Endometrial microvascular endothelial cells (primary cell): ENCODE results near the gene NTHL1. TPM values are rescaled to one million over a fixed set of nuclear protein-coding genes. Genes with fewer than 3 reads are reported as not detected.

Experiments
- in situ Hi-C: cut with HindIII; loops from 2 replicates; pipeline ENCODE4 v1.10.0; 2017; ENCODE audit warnings: low sequenced_read_pairs, low pct_unique_long_range_greater_than_20kb; ENCODE audit errors: inconsistent ontology term
- total RNA-seq: library from RNA; depleted of rRNA; stranded (reverse); fragments of >200 nt; gene quantifications from one replicate; pipeline ENCODE4 v1.2.3, GENCODE V29; 2015; ENCODE audit errors: inconsistent ontology term

The NTHL1 gene
- total RNA-seq, 1 donor from 2014 or later, result 38.8 TPM

DNA sequence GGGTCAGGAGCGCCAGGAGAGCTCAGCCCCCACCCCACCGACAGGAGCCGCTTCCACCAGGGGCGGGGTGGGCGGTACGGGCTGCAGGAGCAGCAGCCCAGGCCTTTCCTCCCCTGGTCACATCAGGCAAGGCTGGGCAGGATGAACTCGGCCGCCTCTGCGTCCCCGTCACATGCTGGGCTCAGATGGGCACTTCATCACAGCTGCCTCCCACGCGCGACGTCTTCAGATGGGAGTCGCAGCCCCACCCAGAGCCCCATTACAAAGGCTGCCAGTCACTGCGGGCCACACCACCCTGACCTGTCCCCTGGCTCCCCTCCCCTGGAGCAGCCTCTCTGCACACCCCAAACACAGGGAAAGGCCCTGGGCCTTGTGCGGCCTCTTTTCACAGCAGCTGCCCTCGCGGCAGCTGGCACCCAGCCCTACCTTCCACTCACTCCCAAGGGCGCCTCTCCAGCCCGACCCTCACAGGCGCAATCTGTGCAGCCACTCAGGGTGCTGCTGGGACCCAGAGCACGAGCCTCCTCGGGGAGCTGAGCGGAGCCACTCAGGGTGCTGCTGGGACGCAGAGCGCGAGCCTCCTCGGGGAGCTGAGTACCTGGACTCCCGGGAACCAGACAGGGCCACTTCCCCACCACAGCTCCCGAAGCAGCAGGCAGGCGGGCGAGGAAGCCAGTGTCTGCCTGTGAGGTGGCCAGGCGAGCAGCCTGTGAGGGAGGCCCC, 42.7 kb downstream of the NTHL1 start:
- in situ Hi-C loops, result no loop called here

DNA sequence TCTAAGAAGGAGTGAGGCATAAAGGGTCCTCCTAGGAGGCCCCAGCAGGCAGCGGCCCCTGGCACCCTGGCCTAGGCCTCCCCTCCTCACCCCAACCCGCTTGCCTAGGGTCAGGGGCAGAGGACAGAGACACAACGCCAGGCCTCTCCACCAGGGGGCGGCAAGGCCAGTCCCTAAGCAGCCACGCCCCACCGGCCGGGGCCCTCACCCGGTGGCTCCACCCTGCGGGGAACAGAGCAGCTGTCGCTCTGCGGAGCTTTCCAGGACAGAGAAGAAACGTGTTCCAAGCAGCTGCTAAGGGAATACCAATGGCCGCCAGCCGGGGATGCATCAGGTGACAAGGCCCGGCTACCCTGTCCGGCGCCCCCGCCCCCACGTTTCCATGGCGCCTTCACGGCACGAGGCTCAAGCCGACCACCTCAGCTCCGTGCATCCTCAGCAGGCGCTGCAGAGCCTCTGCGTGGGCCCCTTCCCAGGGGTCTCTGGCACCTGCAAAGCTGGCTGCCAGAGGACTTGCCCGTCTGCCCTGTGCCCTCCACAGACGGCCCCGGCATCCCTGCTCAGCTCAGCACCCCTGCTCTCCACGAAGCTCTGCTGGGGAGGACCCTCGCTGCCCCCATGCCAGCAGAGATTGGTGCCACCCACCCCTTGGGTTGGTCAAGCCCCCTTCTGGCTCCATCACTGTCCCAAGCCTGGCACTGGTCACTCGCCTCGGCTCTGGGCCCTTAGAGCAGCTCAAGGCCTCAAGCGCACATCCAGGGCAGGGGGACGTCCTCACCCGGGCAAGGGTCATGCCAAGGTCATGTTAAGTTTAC, 43.6 kb downstream of the NTHL1 start:
- in situ Hi-C loops, result no loop called here

DNA sequence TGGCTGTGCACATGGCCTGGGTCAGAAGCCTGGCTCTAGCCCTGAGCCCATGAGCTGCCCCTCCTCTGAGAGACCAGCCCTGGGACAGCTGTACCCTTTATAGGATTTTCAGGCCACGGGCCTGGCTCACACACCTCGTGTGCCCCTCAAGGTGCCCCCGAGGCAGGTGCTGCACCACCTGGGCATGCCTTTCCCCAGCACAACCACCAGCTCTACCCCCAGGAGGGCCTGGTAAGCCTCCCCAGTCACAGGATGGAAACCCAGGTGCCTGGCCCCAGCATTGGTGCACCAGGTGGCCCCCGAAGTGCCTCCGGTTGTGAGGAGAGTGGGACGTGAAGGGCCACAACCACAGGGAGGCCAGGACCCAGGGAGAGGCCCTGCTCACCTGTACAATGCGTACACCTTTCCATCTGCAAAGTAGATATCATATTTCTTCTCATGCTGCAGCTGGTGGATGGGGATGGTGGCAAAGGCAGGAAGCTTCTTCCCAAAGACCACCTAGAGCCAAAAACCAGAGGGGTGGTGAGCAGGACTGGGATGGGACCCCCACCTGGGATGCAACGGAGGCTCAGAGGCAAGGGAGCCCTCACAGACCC, 44.3 kb downstream of the NTHL1 start:
- in situ Hi-C loops, result no loop called here

DNA sequence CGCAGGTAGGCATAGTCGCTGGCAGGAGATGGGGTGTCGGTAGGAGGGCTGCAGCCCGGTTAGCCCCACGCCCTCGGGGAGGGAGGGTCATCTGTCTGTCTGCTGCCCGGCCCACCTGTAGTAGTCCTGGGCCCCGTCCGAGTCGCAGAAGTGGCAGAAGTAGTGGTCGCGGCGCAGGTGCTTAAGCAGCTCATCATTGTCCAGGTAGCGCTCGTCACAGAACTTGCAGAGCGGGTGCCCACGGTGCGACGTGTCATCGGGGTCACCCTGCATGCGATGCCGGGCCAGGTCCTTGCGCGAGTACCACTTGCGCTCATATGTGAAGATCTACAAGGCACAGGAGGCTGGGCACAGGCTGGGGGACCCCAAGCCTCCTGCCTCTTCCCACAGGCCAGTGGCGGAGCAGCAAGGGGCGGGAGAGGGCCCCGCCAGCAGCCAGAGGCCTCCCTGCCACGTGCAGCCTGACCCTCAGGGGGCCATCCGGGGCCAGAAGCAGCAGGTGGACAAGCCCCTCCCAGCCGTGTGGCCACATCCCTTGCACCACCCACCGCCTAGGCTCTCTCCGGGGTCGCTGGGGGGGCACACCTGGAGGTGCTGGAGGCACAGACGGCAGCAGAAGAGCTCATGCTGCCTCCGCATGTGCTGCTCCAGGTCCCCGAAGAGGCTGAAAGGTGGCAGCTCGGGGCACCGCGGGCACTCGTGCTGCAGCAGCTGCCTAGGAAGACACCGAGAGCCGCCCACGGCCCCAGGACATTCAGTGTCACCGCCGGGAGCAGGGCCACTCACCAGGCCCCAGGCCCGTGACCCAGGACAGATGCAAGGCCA, 45.0 kb downstream of the NTHL1 start:
- in situ Hi-C loops, result no loop called here

DNA sequence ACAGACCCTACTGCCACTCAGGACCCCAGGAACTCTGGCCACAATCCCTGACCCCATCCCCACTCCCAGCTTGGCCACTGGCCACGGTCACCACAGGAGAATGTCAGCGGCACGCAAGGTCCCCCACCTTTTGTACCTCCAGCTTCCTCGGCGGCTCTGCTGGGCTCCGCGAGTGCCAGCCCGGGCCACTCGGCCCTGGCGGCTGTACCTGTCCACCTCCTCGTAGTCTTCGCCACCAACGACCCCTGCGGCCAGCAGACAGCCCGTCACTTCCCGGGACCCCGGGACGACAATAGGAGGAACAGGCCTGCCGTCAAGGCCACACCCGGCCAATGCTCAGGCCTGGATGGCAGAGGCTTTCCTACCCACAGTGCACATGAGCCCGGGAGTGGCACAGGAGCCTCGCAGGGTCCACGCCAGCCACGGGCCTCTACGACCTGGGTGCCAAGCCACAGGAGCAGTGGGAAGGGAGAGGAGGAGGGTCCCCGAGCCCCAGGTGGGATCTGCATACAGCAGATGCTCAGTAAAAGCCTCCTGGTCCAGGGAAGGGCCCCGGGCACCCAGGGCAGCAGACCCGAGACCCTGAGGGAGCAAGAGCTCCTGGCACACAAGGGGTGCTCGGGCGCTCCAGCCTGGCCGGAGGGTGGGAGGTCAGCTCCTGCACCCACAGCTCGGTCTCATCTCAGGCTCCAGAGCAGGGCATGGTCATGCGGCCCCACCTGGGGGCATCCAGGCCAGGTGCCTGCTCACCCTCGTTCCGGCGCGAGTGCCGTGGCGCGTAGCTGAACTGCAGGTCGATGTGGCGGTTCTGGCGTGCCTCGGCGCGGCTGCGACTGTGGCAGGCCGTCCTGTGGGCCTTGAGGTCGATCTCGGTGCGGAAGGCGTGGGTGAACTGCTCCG, 45.9 kb downstream of the NTHL1 start:
- in situ Hi-C loops, result no loop called here

DNA sequence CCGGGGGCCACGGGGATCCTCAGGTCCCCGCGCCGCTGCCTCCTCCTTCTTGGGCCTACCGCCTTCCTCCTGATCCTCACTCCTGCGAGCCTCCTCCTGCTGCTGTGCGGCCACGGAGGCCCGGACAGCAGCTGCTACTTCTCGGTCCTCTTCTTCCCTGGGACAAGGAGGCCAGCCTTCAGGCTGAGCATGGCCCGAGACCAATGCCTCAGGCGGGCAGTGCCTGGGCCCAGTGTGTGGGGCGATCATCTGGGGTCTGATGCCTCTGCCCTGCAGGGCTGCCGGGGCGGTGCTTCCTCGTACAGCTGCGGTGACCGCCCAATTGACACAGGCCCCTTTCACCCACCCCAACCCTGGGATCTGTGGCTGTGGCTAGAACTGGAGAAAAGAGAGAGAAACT, 46.6 kb downstream of the NTHL1 start:
- in situ Hi-C loops, result no loop called here

DNA sequence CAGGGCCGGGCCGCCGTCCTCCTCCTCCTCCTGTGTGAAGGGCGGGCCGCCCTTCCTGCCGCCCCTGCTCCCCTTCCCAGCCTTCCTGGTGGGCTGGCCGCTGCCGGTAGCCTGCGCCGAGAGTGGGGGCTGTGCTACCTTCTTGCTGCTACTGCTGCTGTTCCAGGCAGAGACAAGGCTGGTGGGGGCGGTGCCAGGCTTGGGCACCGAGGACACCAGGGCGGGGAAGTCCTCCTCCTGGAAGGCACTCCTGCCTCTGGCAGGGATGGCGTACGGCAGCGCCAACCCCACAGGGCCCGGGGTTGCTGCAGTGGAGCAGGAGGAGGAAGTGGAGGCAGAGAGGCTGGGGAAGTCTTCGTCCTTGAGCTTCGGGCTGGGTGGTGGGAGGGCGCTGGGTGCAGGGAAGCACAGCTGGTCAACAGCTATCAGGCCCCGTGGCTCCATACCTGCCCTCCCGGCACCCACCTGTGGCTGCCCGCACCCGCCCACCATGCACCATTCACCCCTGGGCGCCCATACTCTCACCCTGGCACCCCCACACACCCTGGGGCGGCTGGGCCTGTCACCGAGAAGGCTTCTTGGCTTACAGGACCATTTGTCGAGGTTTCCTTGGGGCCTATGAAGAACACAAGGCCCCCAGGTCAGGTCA, 47.6 kb downstream of the NTHL1 start:
- in situ Hi-C loops, result no loop called here

DNA sequence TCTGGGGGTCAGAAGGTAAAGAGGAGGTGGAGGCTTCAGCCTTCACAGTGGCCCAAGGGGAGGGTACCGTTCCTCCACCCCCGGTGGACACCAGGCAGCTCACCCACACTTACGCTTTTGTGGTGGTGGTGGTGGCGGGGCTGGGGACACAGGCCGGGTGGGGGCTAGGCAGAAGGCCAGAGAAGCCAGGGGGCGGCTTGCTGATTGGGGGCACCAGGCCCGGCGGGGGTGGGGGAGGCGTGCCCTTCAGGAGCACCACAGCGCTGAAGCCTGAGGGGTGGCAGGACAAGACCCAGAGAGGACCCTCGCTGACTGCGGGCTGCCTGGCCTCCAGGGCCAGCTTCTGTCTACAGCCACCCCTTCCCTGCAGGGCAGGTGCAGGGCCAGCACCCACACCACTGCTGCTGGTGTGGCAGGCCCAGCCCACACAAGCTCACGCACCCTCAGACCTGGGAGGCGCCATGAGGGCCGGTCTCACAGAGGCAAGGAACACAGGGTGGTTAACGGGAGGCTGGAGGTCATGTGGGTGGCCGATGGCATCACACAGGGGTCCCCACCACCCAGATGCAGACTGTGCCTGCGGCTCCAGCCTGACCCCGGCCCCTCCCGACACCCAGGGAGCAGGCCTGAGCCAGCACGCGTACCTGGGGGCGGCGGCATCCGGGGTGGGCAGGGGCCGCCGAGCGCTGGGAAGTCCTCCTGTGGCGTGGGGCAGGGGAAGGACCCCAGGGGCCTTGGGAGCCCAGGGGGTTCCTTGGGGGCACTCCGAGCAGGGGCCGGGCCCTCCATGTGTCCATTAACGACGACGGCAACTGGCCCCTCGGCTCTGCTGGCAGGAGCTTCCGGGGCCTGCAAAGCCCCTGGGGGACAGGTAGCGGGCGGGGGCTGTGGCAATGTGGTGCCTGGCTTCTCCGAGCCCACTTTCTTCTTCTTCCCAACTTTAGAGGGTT, 48.5 kb downstream of the NTHL1 start:
- in situ Hi-C loops, result no loop called here

DNA sequence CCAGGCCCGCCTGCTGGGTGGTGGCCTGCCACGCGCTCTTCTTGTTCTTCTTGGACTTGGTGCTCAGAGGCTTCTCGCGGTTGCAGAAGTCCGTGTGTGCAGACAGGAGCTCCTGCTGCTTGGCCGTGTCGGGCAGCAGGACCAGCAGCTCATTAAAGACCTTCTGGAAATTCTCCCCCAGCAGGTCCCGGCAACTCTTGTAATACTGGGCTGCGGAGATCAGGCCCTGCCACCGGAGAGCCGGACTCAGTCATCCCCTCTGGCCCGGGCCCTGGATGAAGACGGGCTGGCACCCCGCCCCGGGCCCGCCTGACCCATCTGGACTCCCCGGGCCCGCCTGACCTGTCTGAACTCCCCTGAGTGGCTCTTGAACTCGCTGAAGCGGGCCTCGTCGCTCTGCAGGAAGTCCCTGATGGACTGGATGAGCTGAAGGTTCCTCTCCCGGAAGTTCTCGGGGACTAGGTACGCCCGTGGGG, 49.2 kb downstream of the NTHL1 start:
- in situ Hi-C loops, result no loop called here

DNA sequence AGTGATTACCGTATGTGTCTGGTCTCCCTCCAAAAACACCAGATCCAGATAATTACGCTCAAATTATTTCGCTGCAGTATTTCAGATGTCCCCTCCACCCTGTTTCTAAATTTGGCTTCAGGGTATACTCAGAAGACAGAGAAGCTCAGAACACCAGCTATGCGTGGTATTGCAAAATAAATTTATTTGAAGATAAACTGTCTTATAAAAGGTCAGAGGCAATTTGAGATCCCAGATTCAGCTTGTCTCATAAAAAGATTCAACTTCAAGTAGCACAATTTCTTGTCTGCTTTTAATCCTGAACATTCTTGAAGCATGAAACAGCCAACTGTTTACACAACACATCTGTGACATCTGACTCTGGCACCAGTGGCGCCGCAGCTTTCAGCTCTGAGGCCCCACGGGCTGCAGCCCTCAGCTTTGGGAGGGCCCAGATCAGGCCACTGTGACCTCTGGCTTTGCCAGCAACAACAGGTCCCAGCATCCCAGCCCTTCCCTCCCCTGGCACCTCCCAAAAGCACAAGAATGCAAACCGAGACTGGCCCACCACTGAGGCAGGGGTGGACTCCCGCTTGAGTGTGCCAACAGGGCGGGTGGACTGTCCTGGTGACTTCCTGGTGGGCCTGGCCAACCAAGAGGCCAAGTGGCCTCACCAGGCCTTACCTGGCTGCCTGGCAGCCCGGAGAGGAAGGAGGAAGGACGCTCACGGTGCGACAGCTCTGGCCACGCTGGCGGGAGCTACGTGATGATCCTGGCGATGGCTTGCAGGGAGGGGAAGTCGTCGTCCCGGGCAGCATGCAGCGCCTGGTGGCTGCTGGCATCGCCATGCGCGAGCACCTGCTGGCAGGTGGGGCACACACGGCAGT, 49.9 kb downstream of the NTHL1 start:
- in situ Hi-C loops, result no loop called here

DNA sequence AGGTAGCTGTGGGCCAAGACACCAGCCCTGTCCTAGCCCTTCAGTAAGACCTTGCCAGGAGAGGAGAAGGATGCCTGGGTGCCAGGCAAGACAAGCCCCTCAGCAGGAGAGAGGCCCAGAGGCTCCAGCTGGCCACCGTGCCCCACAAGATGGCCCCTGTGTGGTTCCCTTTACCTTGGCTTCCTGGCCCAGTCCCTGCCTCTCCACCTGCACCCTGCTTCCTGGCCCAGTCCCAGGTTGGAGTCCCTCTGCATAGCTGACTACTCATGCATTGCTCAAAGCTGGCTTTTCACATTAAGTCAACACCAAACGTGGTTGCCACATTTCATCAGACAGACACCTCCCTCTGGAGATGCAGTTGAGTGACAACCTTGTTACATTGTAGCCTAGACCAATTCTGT, 53.9 kb downstream of the NTHL1 start:
- in situ Hi-C loops, result no loop called here

DNA sequence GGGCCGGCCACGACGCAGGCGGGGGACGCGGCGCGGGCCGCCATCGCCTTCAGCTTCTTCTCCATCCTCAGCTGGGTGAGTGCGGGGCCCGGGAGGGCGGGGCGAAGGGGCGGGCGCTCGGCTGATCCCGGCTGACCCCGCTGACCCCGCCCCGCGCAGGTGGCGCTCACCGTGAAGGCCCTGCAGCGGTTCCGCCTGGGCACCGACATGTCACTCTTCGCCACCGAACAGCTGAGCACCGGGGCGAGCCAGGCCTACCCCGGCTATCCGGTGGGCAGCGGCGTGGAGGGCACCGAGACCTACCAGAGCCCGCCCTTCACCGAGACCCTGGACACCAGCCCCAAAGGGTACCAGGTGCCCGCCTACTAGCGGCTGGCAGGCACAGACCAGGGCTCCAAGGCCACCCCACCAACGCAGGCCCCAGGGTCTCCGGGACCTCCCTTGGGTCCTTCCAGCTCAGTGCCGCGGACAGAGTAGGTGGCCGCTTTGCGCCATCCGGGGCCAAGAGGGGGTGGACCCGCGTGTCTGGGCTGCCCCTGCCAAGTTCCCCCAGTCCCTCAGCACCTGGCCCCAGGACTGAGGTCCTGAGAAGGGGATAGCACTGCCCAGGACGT, 54.8 kb downstream of the NTHL1 start:
- in situ Hi-C loops, result no loop called here

DNA sequence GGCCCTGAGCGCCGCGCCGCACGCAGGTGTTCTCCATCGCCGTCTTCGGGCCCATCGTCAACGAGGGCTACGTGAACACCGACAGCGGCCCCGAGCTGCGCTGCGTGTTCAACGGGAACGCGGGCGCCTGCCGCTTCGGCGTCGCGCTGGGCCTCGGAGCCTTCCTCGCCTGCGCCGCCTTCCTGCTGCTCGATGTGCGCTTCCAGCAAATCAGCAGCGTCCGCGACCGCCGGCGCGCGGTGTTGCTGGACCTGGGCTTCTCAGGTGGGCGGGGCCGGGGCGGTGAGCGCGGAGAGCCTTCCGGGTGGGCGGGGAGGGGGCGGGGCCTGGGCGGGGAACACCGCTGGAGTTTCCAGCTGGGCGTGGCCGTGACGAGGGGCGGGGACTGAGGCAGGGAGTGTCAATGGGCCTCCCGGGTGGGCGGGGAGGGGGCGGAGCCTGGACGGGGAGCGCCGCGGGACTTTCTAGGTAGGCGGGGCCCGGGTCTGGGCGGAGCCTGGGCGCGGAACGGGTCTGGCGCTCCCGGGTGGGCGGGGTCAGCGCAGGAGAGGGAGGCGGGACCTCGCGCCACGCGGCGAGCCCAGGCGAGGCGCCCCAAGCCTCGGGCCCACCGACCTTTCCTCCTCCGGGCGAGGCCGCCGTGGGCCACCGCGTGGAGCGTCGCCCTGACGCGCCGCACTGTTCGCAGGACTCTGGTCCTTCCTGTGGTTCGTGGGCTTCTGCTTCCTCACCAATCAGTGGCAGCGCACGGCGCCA, 55.5 kb downstream of the NTHL1 start:
- in situ Hi-C loops, result no loop called here

DNA sequence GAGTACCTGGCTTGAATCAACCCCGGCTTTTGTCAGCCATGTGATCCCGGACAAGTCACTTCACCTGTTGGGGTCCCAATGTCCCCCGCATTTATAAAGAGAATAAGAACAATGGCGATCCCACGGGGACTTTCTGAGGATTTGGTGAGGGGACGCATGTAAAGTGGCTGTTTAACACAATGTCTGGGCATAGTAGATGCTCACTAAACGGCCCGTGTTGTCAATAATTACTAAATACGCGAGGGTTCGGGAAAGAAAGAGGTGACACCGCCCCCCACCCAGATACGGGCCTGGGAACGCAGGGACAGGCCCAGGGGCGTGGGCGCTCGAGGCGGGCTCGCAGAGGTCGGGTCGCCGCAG, 56.1 kb downstream of the NTHL1 start:
- in situ Hi-C loops, result no loop called here

DNA sequence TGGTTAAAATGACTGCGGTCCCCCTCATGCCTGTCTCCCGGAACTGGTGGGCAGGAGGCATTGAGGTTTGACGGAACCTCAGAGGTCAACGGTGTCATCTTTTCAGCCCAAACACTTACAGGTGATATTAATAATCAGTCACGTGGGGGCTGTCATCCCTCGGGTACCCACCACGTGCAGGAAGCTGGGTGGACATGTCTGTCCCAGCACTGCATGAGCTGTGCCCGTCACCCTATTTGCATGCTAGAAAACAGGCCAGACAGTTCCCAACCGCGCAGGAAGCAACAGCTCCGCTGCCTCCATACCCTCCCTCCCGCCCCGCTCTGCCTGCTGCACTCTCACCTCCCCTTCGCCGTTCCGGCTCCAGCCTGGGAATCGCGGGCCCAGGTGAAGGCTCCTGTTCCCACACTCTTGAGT, 56.5 kb downstream of the NTHL1 start:
- in situ Hi-C loops, result no loop called here
